KOPT-K1 (cell line): ENCODE measurements around the gene ERG.
A peak's percentile ranks its signal among the peaks of the same experiment; 100 is the strongest.

Experiments used
- H3K27ac ChIP-seq: fragments of 200-600 bp; sonication (generic); 2 replicates; pipeline ENCODE4 v1.5.1; 2016; ENCODE audit warnings: antibody characterized with exemption, mild to moderate bottlenecking, low read depth, low read length; ENCODE audit not compliant: poor library complexity, severe bottlenecking
- H3K36me3 ChIP-seq: fragments of 200-600 bp; sonication (generic); 2 replicates; pipeline ENCODE4 v1.5.1; 2017; ENCODE audit warnings: antibody characterized with exemption, mild to moderate bottlenecking, low read length, moderate library complexity; ENCODE audit not compliant: insufficient read depth
- H3K9me3 ChIP-seq: fragments of 200-600 bp; sonication (generic); 2 replicates; pipeline ENCODE4 v1.5.1; 2017; ENCODE audit warnings: antibody characterized with exemption, low read length, mild to moderate bottlenecking; ENCODE audit not compliant: insufficient read depth, poor library complexity, severe bottlenecking

Gene ERG

GRCh38 chr21:38490411-38491020 is 7.8 kb downstream of the ERG start:
- Histone ChIP-seq H3K36me3 (no peaks in the 10 kb centered on the region), H3K27ac (peak overlapping the region; percentile 93)

GRCh38 chr21:38489729-38490128 is 8.5 kb downstream of the ERG start:
- Histone ChIP-seq H3K27ac (peak overlapping the region; percentile 93), H3K36me3 (no peaks in the 10 kb centered on the region), H3K9me3 (no peaks in the 10 kb centered on the region)

More at GRCh38 chr21:38490411-38491020, 7.8 kb downstream of the ERG start:
- H3K9me3 ChIP-seq: no peaks in the 10 kb centered on the region

- Histone ChIP-seq H3K36me3 (no peaks in the 10 kb centered on the region), H3K9me3 (no peaks in the 10 kb centered on the region), H3K27ac (peak overlapping the region; percentile 93)
These were observed 9.0 kb downstream of the ERG start for GRCh38 chr21:38489271-38489652.

GRCh38 chr21:38488640-38489270 is 9.5 kb downstream of the ERG start:
- Histone ChIP-seq H3K36me3 (no peaks in the 10 kb centered on the region), H3K9me3 (no peaks in the 10 kb centered on the region), H3K27ac (peak overlapping the region; percentile 93)

- H3K9me3 ChIP-seq: no peaks in the 10 kb centered on the region
- no peaks in the 10 kb centered on the region for H3K36me3 ChIP-seq
- H3K27ac ChIP-seq: peak overlapping the region; percentile 93
These were observed 10.2 kb downstream of the ERG start for GRCh38 chr21:38487901-38488639.

- Histone ChIP-seq H3K27ac (peak overlapping the region; percentile 93), H3K36me3 (no peaks in the 10 kb centered on the region), H3K9me3 (no peaks in the 10 kb centered on the region)
These were observed 11.6 kb downstream of the ERG start for GRCh38 chr21:38486706-38487105.

GRCh38 chr21:38486221-38486620 is 12.1 kb downstream of the ERG start:
- Histone ChIP-seq H3K27ac (peak overlapping the region; percentile 93), H3K9me3 (no peaks in the 10 kb centered on the region), H3K36me3 (no peaks in the 10 kb centered on the region)

- Histone ChIP-seq H3K36me3 (no peaks in the 10 kb centered on the region), H3K27ac (peak overlapping the region; percentile 98), H3K9me3 (no peaks in the 10 kb centered on the region)
These were observed 18.4 kb downstream of the ERG start for GRCh38 chr21:38479641-38480525.

- Histone ChIP-seq H3K27ac (peak overlapping the region; percentile 98), H3K9me3 (no peaks in the 10 kb centered on the region), H3K36me3 (no peaks in the 10 kb centered on the region)
These were observed 19.5 kb downstream of the ERG start for GRCh38 chr21:38478782-38479181.

- Histone ChIP-seq H3K9me3 (no peaks in the 10 kb centered on the region), H3K27ac (peak overlapping the region; percentile 98), H3K36me3 (no peaks in the 10 kb centered on the region)
These were observed 21.1 kb downstream of the ERG start for GRCh38 chr21:38477226-38477625.

- no peaks in the 10 kb centered on the region for H3K36me3 ChIP-seq
- no peaks in the 10 kb centered on the region for H3K9me3 ChIP-seq
- H3K27ac ChIP-seq: peak overlapping the region; percentile 98
These were observed 21.9 kb downstream of the ERG start for GRCh38 chr21:38476385-38476784.

GRCh38 chr21:38475519-38475918 is 22.8 kb downstream of the ERG start:
- Histone ChIP-seq H3K27ac (peak overlapping the region; percentile 98), H3K36me3 (no peaks in the 10 kb centered on the region), H3K9me3 (no peaks in the 10 kb centered on the region)

GRCh38 chr21:38474796-38475195 is 23.5 kb downstream of the ERG start:
- Histone ChIP-seq H3K36me3 (no peaks in the 10 kb centered on the region), H3K9me3 (no peaks in the 10 kb centered on the region), H3K27ac (peak overlapping the region; percentile 98)

- Histone ChIP-seq H3K36me3 (peaks cover 1% of the 10 kb centered on the region; the same call in 1 of the 2 replicates), H3K9me3 (no peaks in the 10 kb centered on the region), H3K27ac (peak overlapping the region; percentile 98)
These were observed 24.2 kb downstream of the ERG start for GRCh38 chr21:38474124-38474523.
